ENCODE data around the gene CTTN. TPM values are rescaled to one million over a fixed set of nuclear protein-coding genes. Genes with fewer than 3 reads are reported as not detected.

The CTTN gene
- total and polyA plus RNA-seq, 2 of the 13 experiments (the other 11 are each of a cell fraction or from before 2014, with no cell fraction given) = 84.4 to 114 TPM

- H3K27ac ChIP-seq (ENCODE audit: extremely low read length, insufficient read depth, low read length) = no peak overlapping the region
- WGBS (ENCODE audit: low lambda C conversion rate) = 94% methylated on average over 12 of the region's 15 CpGs
- FAIRE-seq = no peak
- CTCF ChIA-PET (ENCODE audit: low intra/inter-chr PET ratio, low total read pairs) = no interaction called here
- H3K9ac ChIP-seq (ENCODE audit: insufficient read depth, low read depth, low read length) = no peak overlapping the region
- in situ Hi-C loops (cut with HindIII; ENCODE audit: extremely low pct_ligation_motif_present, low pct_unique_long_range_greater_than_20kb) = no loop called here
- TF ChIP-seq MAFF (IDR thresholded peaks at IDR 0.05; ENCODE audit: low read depth, low read length) = peak; percentile 80
- no peak for TF ChIP-seq ZNF550 (CRISPR knock-in tag; IDR thresholded peaks at IDR 0.05; ENCODE audit: borderline replicate concordance)
- no peak for TF ChIP-seq TAF1 (CRISPR knock-in tag; IDR thresholded peaks at IDR 0.05)
- no peak for TF ChIP-seq NRL (CRISPR knock-in tag; IDR thresholded peaks at IDR 0.05; ENCODE audit: borderline replicate concordance)
- TF ChIP-seq SMAD1 (CRISPR knock-in tag; IDR thresholded peaks at IDR 0.05; ENCODE audit: borderline replicate concordance, low read depth) = no peak
- no peak for TF ChIP-seq ZFP36L1 (CRISPR knock-in tag; IDR thresholded peaks at IDR 0.05)
- TF ChIP-seq IRF9 (CRISPR knock-in tag; IDR thresholded peaks at IDR 0.05; ENCODE audit: borderline replicate concordance) = no peak
- TF ChIP-seq ZBTB49 (CRISPR knock-in tag; IDR thresholded peaks at IDR 0.05; ENCODE audit: borderline replicate concordance) = no peak
- peak; percentile 78 to 90; a peak in 3 of 4 replicates for TF ChIP-seq MAFK (conservative IDR thresholded peaks at IDR 0.05 in 1 of 2, IDR thresholded peaks at IDR 0.05 in 1 of 2; ENCODE audit: low read length in 2 of 2)
- TF ChIP-seq ZNF776 (CRISPR knock-in tag; IDR thresholded peaks at IDR 0.05) = no peak
- no peak for TF ChIP-seq DNMT3B (CRISPR knock-in tag; conservative IDR thresholded peaks at IDR 0.05)
- TF ChIP-seq NFIC (IDR thresholded peaks at IDR 0.05; ENCODE audit: low read length) = no peak
- TF ChIP-seq NFE2L2 (IDR thresholded peaks at IDR 0.05; ENCODE audit: low read length) = peak; percentile 54; the same call in 1 of the 2 replicates
- TF ChIP-seq ZNF17 (CRISPR knock-in tag; IDR thresholded peaks at IDR 0.05) = no peak
- no peak for TF ChIP-seq RERE (CRISPR knock-in tag; IDR thresholded peaks at IDR 0.05; ENCODE audit: low read depth)
- H3K79me2 ChIP-seq (ENCODE audit: insufficient read depth, low read length) = no peaks in the 10 kb centered on the region
- no peak for DNase-seq (ENCODE audit: low spot score)
- no peak overlapping the region for H3K4me2 ChIP-seq (ENCODE audit: low read depth, low read length)
- H3K4me1 ChIP-seq (ENCODE audit: insufficient read depth, low read length) = no peaks in the 10 kb centered on the region
- no TSS peak for BruUV-seq (replicated peaks)
- H3K36me3 ChIP-seq (replicated peaks in 1 of 2; ENCODE audit: control insufficient read depth in 1 of 2, insufficient read depth in 2 of 2, low read length in 2 of 2) = peaks cover 16 to 61% of the 10 kb centered on the region in 2 experiments
- peak; percentile 69 for ATAC-seq
- no peak overlapping the region for H2AFZ ChIP-seq (ENCODE audit: low read length)
- intact Hi-C loops (cut with micrococcal nuclease; ENCODE audit: unreplicated experiment) = no loop called here
- POLR2A ChIA-PET = no interaction called here
- peaks cover 3% of the 10 kb centered on the region; the same call in 1 of the 2 replicates for H4K20me1 ChIP-seq (ENCODE audit: insufficient read depth, low read length)
- no peak overlapping the region for H3K4me3 ChIP-seq (replicated peaks in 1 of 3; ENCODE audit: insufficient read depth in 1 of 3, low read depth in 2 of 3, low read length in 3 of 3)
- no peaks in the 10 kb centered on the region for H3K9me3 ChIP-seq (ENCODE audit: low read length)
- H3K27me3 ChIP-seq (ENCODE audit: control insufficient read depth in 1 of 2, insufficient read depth in 2 of 2, low read length in 2 of 2) = no peaks in the 10 kb centered on the region
Measured at GRCh38 chr11:70381872-70382861, 16.2 kb upstream of the CTTN start.

Measured in HepG2 (cell line).